HEK293 (cell line): ENCODE results near the gene KARS1.

ENCODE experiments used
- MEIS1 ChIP-seq: sonication (generic); formaldehyde crosslinking; IDR thresholded peaks from 2 replicates; pipeline ENCODE4 v1.8.1; 2022; ENCODE audit warnings: missing genetic modification reagents, mild to moderate bottlenecking, borderline replicate concordance
- YY1 ChIP-seq: fragments of 450-650 bp; formaldehyde crosslinking; IDR thresholded peaks from 2 replicates; pipeline ENCODE4 v1.5.1; 2018; ENCODE audit warnings: missing biosample characterization, missing genetic modification characterization
- ZNF121 ChIP-seq: fragments of 450-650 bp; formaldehyde crosslinking; IDR thresholded peaks from 2 replicates; pipeline ENCODE4 v1.5.1; 2016; ENCODE audit warnings: missing biosample characterization, missing genetic modification characterization
- ZNF133 ChIP-seq: fragments of 450-650 bp; formaldehyde crosslinking; IDR thresholded peaks from 2 replicates; pipeline ENCODE4 v1.5.1; 2016; ENCODE audit warnings: missing biosample characterization, missing genetic modification characterization
- ZNF174 ChIP-seq: fragments of 450-650 bp; formaldehyde crosslinking; IDR thresholded peaks from 2 replicates; pipeline ENCODE4 v1.5.0; 2017; ENCODE audit warnings: missing biosample characterization, mild to moderate bottlenecking, missing genetic modification characterization
- ZNF239 ChIP-seq: fragments of 450-650 bp; formaldehyde crosslinking; IDR thresholded peaks from 2 replicates; pipeline ENCODE4 v1.5.1; 2016; ENCODE audit warnings: missing biosample characterization, missing genetic modification characterization
- ZNF274 ChIP-seq, 2 experiments: fragments of 200-500 bp in 1 of 2; fragments of 450-650 bp in 1 of 2; sonication (Bioruptor generic) in 1 of 2; formaldehyde crosslinking in 1 of 2; IDR thresholded peaks; 2 replicates each; pipeline versions ENCODE4 v1.5.1 to v1.6.1; 2014 to 2016; ENCODE audit warnings: borderline replicate concordance in 1 of 2, inconsistent platforms in 1 of 2, low read length in 1 of 2, missing biosample characterization in 1 of 2, missing genetic modification characterization in 1 of 2
- ZNF311 ChIP-seq: fragments of 450-650 bp; formaldehyde crosslinking; IDR thresholded peaks from 2 replicates; pipeline ENCODE4 v1.5.1; 2017; ENCODE audit warnings: missing biosample characterization, missing genetic modification characterization, borderline replicate concordance
- ZNF37A ChIP-seq: fragments of 450-650 bp; IDR thresholded peaks from 2 replicates; pipeline ENCODE4 v1.5.1; 2018; ENCODE audit warnings: missing biosample characterization, missing genetic modification characterization
- ZNF501 ChIP-seq: fragments of 450-650 bp; formaldehyde crosslinking; IDR thresholded peaks from 2 replicates; pipeline ENCODE4 v1.5.1; 2016; ENCODE audit warnings: missing biosample characterization, missing genetic modification characterization
- TF ChIP-seq, protein P1 (sequence below): fragments of 450-650 bp; formaldehyde crosslinking; IDR thresholded peaks from 2 replicates; pipeline ENCODE4 v1.5.1; 2016; ENCODE audit warnings: missing biosample characterization, missing genetic modification characterization
- TF ChIP-seq, protein P2 (sequence below): fragments of 450-650 bp; formaldehyde crosslinking; IDR thresholded peaks from 2 replicates; pipeline ENCODE4 v1.5.1; 2016; ENCODE audit warnings: missing biosample characterization, missing genetic modification characterization

- TF ChIP-seq, protein P1, sequence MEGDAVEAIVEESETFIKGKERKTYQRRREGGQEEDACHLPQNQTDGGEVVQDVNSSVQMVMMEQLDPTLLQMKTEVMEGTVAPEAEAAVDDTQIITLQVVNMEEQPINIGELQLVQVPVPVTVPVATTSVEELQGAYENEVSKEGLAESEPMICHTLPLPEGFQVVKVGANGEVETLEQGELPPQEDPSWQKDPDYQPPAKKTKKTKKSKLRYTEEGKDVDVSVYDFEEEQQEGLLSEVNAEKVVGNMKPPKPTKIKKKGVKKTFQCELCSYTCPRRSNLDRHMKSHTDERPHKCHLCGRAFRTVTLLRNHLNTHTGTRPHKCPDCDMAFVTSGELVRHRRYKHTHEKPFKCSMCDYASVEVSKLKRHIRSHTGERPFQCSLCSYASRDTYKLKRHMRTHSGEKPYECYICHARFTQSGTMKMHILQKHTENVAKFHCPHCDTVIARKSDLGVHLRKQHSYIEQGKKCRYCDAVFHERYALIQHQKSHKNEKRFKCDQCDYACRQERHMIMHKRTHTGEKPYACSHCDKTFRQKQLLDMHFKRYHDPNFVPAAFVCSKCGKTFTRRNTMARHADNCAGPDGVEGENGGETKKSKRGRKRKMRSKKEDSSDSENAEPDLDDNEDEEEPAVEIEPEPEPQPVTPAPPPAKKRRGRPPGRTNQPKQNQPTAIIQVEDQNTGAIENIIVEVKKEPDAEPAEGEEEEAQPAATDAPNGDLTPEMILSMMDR (tag by site-specific recombination): no peak
- no peak for TF ChIP-seq YY1 (tag by site-specific recombination)
- TF ChIP-seq ZNF133 (tag by site-specific recombination): no peak
- TF ChIP-seq MEIS1 (CRISPR knock-in tag): no peak
- TF ChIP-seq ZNF501 (tag by site-specific recombination): no peak
- no peak for TF ChIP-seq ZNF121 (tag by site-specific recombination)
- no peak for TF ChIP-seq ZNF174 (tag by site-specific recombination)
- no peak for TF ChIP-seq ZNF274 (IDR thresholded peaks at IDR 0.05; ENCODE audit: low read length)
- TF ChIP-seq ZNF274 (tag by site-specific recombination; IDR thresholded peaks at IDR 0.05; ENCODE audit: borderline replicate concordance): no peak
- no peak for TF ChIP-seq ZNF311 (tag by site-specific recombination)
- TF ChIP-seq, protein P2, sequence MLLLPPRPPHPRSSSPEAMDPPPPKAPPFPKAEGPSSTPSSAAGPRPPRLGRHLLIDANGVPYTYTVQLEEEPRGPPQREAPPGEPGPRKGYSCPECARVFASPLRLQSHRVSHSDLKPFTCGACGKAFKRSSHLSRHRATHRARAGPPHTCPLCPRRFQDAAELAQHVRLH (tag by site-specific recombination): no peak
- no peak for TF ChIP-seq ZNF37A (tag by site-specific recombination)
- no peak for TF ChIP-seq ZNF239
Measured at GRCh38 chr16:75578725-75579124, 68.7 kb downstream of the KARS1 start.
